Midbrain (tissue), 1 donor: ENCODE measurements around the gene SLC39A13.
A peak's percentile ranks its signal among the peaks of the same experiment; 100 is the strongest.

Experiments
- DNase-seq: peaks from one replicate; lab custom pipeline; 2025; lab: John Stamatoyannopoulos, UW

SLC39A13 gene

GRCh38 chr11:47430524-47430923, 22.1 kb downstream of the SLC39A13 start:
- no peak for DNase-seq

- no peak for DNase-seq
Measured at GRCh38 chr11:47431356-47432083, 23.1 kb downstream of the SLC39A13 start.

- DNase-seq = no peak
Measured at GRCh38 chr11:47433157-47433556, 24.8 kb downstream of the SLC39A13 start.

GRCh38 chr11:47434011-47434786, 25.8 kb downstream of the SLC39A13 start:
- DNase-seq = peak; percentile 41

GRCh38 chr11:47435687-47436086, 27.3 kb downstream of the SLC39A13 start:
- DNase-seq = no peak

- DNase-seq = no peak
Measured at GRCh38 chr11:47436726-47437125, 28.3 kb downstream of the SLC39A13 start.

GRCh38 chr11:47437218-47437745, 28.9 kb downstream of the SLC39A13 start:
- DNase-seq = no peak

- DNase-seq = peak; percentile 54
Measured at GRCh38 chr11:47437746-47438418, 29.5 kb downstream of the SLC39A13 start.

DNA sequence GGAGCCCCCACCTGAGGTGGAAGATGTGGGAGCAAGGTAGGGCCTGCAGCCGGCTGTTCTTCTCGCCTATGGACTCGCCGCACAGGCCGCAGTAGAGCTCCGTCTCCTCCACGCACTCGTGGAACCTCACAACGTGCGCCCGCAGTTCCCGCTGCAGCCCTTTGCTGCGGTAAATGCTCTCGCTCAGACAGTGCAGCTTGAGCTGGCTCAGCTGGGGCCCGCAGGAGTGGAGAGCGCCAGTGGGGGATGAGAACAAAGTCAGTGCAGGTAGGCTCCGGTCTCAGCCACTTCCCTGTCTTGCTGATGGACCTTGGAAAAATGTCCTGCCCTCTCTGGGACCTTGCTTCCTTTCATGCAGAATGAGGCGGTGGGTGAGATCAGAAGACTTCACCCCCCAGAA, 30.3 kb downstream of the SLC39A13 start:
- DNase-seq = no peak

- DNase-seq = no peak
Measured at GRCh38 chr11:47440054-47440476, 31.7 kb downstream of the SLC39A13 start.

DNA sequence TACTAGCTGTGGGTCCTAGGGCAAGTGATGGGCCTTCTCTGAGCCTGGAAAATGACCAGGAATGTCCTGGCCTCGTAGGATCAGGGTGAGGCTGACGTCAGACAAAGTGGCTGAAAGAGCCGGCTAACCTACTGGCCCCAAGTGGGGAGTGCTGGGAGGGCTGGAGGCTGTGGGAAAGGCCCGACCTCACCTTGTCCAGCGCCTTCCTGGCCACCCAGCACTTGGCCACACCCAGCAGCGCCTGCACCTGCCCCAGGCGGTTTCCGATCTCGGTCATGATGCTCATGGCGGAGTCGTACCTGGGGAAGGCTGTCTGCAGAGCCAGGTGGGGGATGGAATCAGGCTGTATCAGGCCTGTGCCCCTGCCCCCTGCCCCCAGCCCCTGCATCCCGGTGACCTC, 33.0 kb downstream of the SLC39A13 start:
- no peak for DNase-seq

DNA sequence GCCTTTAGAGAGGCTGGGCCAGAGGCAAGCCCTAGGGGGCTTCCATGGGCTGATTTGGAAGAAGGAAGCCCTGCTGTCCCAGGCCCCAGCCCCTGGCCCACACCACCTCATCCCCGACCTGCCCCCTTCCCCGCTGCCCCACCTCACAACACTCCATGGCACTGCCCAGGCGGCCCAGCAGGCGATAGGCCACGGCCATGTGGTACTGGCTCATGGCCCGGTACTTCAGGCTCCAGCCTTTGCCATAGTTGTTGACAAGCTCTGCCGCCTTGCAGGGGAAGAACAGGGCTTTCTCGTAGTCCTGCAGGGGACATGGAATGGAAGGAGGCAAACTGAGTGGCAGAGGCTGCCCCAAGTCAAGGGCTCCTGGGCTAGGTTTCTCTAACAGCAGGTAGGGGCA, 34.1 kb downstream of the SLC39A13 start:
- peak; percentile 55 for DNase-seq

GRCh38 chr11:47443028-47443700, 34.8 kb downstream of the SLC39A13 start:
- no peak for DNase-seq

GRCh38 chr11:47443817-47444216, 35.4 kb downstream of the SLC39A13 start:
- no peak for DNase-seq

GRCh38 chr11:47445840-47446239, 37.5 kb downstream of the SLC39A13 start:
- no peak for DNase-seq

- no peak for DNase-seq
Measured at GRCh38 chr11:47446833-47447232, 38.4 kb downstream of the SLC39A13 start.

DNA sequence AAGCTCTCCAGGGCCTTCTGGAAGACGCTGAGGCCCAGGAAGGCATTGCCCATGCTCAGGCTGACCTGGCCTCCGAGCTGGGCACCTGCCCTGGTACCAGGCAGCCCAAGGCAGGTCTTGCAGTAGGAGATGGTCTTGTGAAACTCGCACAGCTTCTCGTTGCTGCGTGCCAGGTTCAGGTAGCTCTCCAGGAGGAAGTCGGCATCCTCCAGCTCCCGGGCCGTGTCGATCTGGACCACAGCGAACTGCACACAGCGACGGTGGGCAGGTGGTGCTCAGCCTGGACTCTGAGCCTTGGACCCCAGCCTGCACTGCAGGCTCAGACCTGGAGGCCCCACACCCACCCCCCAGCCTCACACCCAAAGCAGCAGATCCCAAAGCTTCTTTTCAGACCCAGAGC, 39.5 kb downstream of the SLC39A13 start:
- no peak for DNase-seq

DNA sequence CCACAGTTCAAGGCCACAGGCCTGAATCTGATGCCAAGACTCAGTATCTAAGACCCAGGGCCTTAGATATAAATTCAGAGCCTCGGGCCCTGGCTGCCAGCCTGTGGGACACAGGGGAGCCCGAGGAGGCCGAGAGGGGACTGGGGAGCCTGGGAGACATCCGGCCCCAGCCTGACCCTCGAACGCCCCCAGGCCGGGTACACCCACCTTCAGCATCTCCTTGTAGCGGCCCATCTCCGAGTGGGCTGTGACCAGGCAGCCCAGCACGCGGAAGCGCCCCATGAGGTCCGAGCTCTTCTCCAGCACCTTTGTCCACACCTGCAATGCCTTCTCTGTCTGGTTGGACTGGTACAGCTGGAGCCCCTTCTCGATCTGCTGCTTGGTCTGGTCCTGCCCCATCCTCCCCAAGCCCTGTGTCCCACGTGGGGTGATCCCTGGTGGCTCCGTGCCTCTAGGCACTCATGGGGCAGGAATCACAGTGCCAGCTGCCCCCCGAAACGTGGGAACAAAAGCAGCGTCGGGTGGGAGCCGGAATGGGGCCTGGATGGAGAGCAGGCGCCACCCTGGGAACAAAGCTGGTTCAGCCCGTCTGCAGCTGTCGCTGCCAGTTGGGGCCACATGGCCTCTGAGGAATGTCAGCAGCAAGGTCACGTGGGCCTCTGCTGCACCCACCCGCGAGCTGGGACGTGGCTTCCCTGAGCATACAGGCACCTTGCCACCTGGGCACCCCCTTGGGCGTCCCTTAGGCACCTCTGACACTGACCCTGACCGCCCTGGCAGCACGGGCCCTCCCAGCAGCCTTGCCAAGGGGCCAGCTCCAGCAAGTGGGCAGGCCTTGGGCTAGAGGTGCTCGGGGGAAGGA, 40.4 kb downstream of the SLC39A13 start, which contains the start of gene RAPSN:
Gene RAPSN, minus strand, starts transcription at position 571 of the 862 bp plus-strand sequence. Its CDS starts 172 bp downstream, at position 399.
- no peak for DNase-seq

GRCh38 chr11:47449541-47449940, 41.2 kb downstream of the SLC39A13 start:
- no peak for DNase-seq

DNA sequence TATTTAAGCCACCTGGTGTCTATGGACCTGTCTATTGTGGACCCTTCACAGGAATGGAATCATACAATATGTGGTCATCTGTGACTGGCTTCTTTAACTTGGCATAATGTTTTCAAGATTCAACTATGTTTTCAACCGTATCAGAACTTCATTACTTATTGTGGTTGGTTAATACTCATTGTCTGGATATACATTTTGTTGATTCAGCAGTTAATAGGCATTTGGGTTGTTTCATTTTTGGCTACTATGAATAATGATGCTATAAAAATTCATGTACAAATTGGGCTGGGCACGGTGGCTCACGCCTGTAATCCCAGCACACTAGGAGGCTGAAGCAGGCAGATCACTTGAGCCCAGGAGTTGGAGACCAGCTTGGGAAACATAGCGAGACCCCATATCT, 43.0 kb downstream of the SLC39A13 start:
- no peak for DNase-seq

- no peak for DNase-seq
Measured at GRCh38 chr11:47451990-47452389, 43.6 kb downstream of the SLC39A13 start.
